IPS-NIHi11 (cell line): Measurements from ENCODE around the gene ME3.
"Not testable (repeated sequence)": the region's sequence is repeated elsewhere in the genome, so short reads cannot be mapped to it uniquely, and the experiment has no call there.

ENCODE experiments used
- DNase-seq: peaks from one replicate; pipeline ENCODE4 v3.0.0; 2012; ENCODE audit warnings: mixed read lengths, low spot score

ME3 gene

DNA sequence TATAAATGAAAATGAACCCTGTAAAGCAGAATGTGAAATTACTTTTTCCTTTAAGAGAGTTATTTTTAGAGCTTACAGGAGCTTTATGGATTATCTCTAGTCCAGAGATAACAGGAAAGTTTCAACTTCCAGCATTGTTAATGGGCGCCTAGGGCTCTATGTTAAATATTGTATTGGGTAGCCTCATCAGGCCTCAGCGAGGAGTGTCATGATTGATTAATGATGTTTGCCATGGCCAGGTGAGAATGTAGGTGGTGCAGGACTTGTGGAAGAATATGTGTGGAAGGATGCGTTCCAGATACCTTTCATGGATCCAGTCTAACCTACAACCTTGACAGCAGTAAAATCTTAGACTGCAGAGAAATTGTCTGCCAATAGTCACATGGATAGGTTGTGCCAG, 50.6 kb downstream of the ME3 start:
- no peak for DNase-seq

GRCh38 chr11:86620891-86621521, 51.4 kb downstream of the ME3 start:
- DNase-seq, result no peak

DNA sequence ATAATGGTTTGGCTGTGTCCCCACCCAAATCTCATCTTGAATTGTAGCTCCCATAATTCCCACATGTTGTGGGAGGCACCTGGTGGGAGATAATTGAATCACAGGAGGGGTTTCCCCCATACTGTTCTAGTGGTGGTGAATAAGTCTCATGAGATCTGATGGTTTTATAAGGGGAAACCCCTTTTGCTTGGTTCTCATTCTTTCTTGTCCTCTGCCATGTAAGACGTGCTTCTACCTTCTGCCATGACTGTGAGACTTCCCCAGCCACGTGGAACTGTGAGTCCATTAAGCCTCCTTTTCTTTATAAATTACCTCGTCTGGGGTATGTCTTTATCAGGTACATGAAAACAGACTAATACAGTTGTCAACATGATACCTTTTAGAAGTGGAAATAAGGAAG, 53.0 kb downstream of the ME3 start:
- not testable (repeated sequence) for DNase-seq

GRCh38 chr11:86617502-86617901, 54.9 kb downstream of the ME3 start:
- DNase-seq, result no peak

DNA sequence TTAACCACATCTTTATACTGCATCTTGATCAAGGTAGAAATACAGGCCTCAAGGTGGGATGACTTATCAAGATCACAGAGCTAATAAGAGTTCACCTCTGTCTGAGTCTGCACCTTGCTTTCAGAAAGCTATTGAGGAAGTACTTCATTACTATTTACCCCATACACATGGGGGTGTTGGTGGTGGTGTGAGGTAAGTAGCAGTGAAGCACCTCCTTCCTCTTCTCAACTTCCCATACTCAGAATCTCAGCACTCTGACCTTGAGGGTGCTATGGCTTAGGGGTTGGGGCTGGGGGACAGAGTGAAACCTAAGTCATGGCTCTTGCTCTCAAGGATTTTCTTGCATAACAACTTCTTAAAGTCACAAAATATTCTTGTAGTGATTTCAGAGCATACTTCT, 56.9 kb downstream of the ME3 start:
- no peak for DNase-seq

DNA sequence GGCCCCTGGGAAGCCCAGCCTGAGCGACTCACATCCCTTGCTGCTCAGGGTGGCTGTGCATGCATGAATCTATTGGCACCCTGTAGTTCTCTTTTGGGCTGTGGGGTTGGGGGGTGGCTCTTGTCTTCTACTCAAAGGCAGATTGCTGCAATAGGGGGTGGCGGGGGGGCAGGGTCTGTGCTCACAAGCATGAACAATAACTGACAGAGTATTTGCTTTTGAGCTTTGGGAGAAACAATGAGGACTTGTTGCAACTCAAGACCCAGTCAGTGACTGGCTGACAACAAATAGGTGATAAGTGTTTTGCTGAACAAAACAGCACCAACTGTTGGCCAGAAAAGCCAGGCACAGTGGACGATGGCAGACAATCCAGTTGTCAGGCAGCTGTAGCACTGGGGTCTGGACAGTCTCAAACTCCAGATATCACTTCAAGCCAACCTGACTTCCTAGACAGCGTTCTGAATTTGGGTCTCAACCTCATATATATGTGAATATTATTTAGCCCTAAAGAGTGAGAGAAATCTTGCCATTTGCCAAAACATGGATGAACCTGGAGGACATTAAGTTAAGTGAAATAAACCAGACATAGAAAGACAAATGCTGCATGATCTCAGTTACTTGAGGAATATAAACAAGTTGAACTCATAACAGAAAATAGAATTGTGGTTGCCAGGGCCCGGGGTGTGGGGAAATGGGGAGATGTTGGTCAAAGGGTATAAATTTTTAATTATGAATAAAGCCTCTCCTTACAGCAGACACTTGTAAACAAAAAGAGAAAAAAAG, 61.7 kb downstream of the ME3 start:
- no peak for DNase-seq

- DNase-seq, result peak; percentile 61
Measured at GRCh38 chr11:86608251-86608799, 64.1 kb downstream of the ME3 start.

DNA sequence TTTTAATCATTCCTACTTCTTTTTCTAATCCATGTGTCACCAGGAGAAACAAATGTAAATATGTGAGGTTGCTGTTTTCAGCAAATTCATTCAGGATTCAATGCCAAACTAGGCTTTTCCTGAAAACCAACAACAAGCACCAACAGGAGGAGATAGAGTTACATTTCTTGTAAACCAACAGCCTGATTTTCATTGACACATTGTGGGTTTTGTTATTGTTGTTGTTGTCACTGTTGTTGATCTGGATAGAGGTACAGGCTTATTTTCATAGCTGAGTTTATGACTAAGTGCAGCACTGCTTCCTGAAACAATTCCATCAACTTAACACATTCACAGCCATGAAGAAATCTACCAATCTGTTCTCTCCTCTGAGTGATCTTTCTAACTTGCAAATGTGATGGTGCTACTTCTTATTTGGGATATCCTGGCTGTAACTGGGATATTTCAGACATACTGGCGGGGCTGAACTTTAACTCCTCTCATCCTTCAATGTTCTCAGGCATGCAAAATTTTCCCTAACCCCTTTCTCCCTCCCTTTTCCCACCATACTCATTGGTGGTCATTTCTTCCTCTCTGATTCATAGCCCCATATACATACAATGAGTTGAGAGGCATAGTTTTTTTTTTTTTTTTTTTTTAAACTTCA, 65.5 kb downstream of the ME3 start:
- no peak for DNase-seq

DNA sequence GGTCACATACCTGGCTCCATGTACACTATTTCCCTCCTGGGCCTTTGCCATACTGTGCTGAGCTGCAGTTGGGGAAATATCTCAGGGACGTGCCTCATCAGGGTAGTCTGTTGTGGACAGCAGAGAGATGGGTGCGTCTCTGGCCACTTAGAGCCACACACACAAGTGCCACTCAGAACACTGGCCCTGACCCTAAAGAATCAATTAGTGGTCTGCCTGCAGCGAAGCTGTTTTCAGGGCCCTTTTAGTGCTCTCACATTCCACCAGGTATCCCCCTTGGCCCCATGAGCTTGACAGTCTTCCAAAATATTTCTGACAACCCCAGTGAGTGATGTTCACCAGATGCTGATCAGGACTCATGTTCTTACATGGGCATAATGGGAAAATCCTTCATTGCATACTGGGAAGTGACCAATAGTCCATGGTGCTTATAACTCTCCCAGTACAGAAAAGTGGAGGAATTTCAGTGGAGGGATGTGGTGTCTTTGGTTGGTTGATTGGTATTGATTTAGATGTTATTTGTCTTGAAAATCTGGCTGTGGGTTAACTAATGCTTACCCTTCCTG, 66.1 kb downstream of the ME3 start:
- no peak for DNase-seq

- no peak for DNase-seq
Measured at GRCh38 chr11:86596861-86597586, 75.4 kb downstream of the ME3 start.

DNA sequence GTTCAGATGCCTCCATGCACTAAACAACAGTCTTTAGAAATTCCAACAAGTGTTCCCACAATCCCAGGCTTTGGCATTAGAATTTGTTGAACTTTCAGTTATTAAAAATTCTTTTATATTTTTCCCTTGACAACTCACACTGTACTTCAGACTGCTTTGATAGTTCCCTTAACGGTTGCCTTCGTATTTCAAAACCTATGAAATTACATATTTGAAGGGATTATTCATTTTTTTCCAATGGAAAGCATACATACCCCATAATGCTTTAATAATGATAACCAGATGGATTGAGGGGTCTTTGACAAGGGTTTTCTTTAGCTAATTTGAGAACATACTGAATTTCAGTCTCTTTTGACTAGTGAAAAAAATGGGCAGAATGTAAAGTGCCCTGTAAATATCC, 76.5 kb downstream of the ME3 start:
- DNase-seq, result no peak

- no peak for DNase-seq
Measured at GRCh38 chr11:86595451-86595850, 77.0 kb downstream of the ME3 start.

GRCh38 chr11:86594746-86595145, 77.7 kb downstream of the ME3 start:
- DNase-seq, result no peak

DNA sequence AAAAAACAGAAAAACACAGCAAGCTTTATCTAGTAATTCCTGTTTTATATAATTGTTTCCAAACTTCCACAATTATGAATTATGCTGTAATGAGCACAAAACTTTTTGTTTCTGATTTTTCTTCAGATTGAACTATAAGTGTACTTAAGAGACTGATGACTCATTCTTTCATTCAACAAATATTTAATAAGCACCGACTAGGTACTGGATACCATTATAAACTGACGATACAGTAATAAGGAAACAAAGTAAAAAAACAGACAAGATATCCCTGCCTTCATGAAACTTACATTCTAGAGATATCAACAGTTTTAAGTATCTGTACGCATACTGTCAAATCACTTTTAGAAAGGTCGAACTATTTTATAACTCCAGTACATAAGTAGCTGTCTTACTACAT, 78.6 kb downstream of the ME3 start:
- no peak for DNase-seq

DNA sequence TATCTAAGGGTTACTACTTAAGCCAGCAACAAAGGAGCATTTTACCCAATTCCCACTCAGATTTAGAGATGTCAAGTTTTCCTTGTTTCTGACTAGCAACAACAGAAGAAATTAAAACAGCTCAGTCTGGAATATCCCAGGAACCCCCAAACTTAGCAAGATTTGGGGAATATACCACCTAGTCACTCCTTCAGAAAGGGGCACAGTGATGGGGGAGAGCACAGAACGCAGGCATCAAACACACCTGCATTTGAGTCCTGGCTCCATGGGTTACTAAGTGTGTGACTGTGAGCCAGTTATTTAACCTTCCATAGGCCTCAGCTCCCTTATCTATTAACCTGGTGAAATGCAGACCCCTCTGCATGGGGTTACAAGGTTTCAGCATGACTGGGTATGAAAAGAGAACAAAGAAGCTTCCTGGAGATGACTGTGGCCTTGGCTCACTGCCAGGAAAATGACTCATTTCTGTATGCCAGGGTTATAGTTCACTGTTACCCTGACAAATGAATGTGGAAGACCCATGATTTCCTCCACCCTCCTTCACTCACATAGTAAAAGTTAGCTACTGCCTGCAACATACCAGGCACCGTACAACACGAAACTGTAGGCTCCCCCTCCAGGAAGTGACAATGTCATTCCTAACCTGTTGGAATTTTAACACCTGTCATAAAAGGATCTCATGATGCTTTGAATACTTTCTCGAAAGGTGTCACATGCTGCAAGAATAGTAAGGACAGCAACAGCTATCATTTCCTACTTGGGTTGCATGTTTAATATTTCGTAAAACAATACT, 79.6 kb downstream of the ME3 start:
- no peak for DNase-seq

GRCh38 chr11:86592047-86592591, 80.3 kb downstream of the ME3 start:
- no peak for DNase-seq

DNA sequence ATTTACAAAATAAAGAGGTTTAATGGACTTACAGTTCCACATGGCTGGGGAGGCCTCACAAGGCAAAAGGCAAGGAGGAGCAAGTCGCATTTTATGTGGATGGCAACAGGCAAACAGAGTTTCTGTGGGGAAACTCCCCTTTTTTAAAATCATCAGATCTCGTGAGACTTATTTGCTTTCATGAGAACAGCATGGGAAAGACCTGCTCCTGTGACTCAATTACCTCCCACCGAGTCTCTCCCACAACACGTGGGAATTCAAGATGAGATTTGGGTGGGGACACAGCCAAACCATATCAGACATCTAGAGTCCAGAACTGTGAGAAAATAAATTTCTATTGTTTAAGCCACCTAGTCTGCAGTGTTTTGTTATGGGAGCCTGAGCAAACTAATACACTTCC, 80.8 kb downstream of the ME3 start:
- DNase-seq, result no peak

- DNase-seq, result no peak
Measured at GRCh38 chr11:86589856-86590589, 82.4 kb downstream of the ME3 start.

- no peak for DNase-seq
Measured at GRCh38 chr11:86589204-86589603, 83.2 kb downstream of the ME3 start.

DNA sequence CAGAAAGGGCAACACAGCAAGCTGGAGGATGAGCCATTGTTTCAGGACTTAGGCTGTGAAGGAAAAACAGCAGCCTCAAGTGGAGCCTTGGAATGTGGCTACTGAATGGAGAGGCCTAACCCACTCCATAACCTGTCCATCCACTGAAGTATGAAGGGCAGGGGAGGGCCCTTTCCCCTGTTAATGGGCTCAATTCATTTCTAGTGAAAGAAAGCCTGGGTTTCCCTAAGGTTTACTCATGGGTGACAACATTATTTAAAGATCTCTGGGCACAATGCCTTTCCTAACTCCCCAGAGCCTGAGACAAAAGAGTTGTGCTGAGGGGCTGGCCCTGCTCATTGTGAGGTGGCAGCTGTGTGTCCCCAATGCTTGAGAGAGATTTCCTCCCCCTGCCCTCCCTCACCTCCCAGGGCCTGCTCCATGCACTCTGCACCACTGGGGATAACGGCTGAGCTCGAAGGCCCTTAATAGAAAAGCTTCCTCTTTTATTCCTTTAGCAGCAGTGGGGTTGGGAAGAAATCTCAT, 83.8 kb downstream of the ME3 start:
- peak; percentile 63 for DNase-seq
